HG03342 (cell line): ENCODE results near the gene KCNJ6.
"Not testable (repeated sequence)": the region's sequence is repeated elsewhere in the genome, so short reads cannot be mapped to it uniquely, and the experiment has no call there.

Source experiments
- ATAC-seq: cut with Tn5 transposase; IDR thresholded peaks from one replicate; pipeline ENCODE4 v1.9.1; 2021; ENCODE audit warnings: mild to moderate bottlenecking, moderate library complexity; ENCODE audit not compliant: unreplicated experiment

Gene KCNJ6

GRCh38 chr21:37784591-37785318 is 131.5 kb downstream of the KCNJ6 start:
- ATAC-seq = no peak

GRCh38 chr21:37783016-37783415 is 133.2 kb downstream of the KCNJ6 start:
- ATAC-seq = no peak

- ATAC-seq = no peak
These were observed 135.0 kb downstream of the KCNJ6 start for GRCh38 chr21:37780991-37781983.

GRCh38 chr21:37771181-37771580 is 145.1 kb downstream of the KCNJ6 start:
- no peak for ATAC-seq

- ATAC-seq = no peak
These were observed 145.8 kb downstream of the KCNJ6 start for GRCh38 chr21:37770461-37770860.

- ATAC-seq = no peak
These were observed 146.6 kb downstream of the KCNJ6 start for GRCh38 chr21:37769656-37770055.

GRCh38 chr21:37767984-37768383 is 148.3 kb downstream of the KCNJ6 start:
- no peak for ATAC-seq

GRCh38 chr21:37766129-37766528 is 150.1 kb downstream of the KCNJ6 start:
- no peak for ATAC-seq

GRCh38 chr21:37765221-37765900 is 150.9 kb downstream of the KCNJ6 start:
- ATAC-seq = no peak

GRCh38 chr21:37764691-37765090 is 151.6 kb downstream of the KCNJ6 start:
- no peak for ATAC-seq

GRCh38 chr21:37763298-37763697 is 153.0 kb downstream of the KCNJ6 start:
- ATAC-seq = no peak

- ATAC-seq = no peak
These were observed 153.7 kb downstream of the KCNJ6 start for GRCh38 chr21:37762606-37763005.

GRCh38 chr21:37761406-37761805 is 154.9 kb downstream of the KCNJ6 start:
- not testable (repeated sequence) for ATAC-seq

GRCh38 chr21:37759777-37760176 is 156.5 kb downstream of the KCNJ6 start:
- no peak for ATAC-seq

- no peak for ATAC-seq
These were observed 157.3 kb downstream of the KCNJ6 start for GRCh38 chr21:37758982-37759381.

GRCh38 chr21:37757606-37758376 is 158.5 kb downstream of the KCNJ6 start:
- no peak for ATAC-seq

- ATAC-seq = no peak
These were observed 163.1 kb downstream of the KCNJ6 start for GRCh38 chr21:37753122-37753599.

- no peak for ATAC-seq
These were observed 164.8 kb downstream of the KCNJ6 start for GRCh38 chr21:37751268-37751975.

- ATAC-seq = no peak
These were observed 167.1 kb downstream of the KCNJ6 start for GRCh38 chr21:37749132-37749531.

GRCh38 chr21:37748351-37748750 is 167.9 kb downstream of the KCNJ6 start:
- no peak for ATAC-seq
